H1 (cell line): ENCODE results near the gene RIMS3. TPM values are rescaled to one million over a fixed set of nuclear protein-coding genes. Genes with fewer than 3 reads are reported as not detected.

Source experiments
- CTCF ChIA-PET: fragments of 300-600 bp; sonication (Branson Sonifier 250); formaldehyde crosslinking; loops from one replicate; lab custom pipeline; 2021; ENCODE audit not compliant: partially characterized antibody; lab: Charles Lee
- POLR2A ChIA-PET: fragments of 300-600 bp; sonication (Branson Sonifier 250); formaldehyde crosslinking; loops from one replicate; lab custom pipeline; 2021; ENCODE audit warnings: inconsistent platforms; ENCODE audit not compliant: partially characterized antibody; lab: Charles Lee
- DNase-seq, 2 experiments: peaks; one replicate each; pipeline versions ENCODE4 v3.0.0 to v3.0.0-alpha.2; 2010 to 2022; ENCODE audit warnings: low spot score in 2 of 2, low read depth in 1 of 2, mixed read lengths in 1 of 2
- FAIRE-seq: peaks from 2 replicates; lab custom pipeline; 2011; peaks lifted over from hg19 to GRCh38; lab: Jason Lieb, UNC
- H2AFZ ChIP-seq: 2 replicates; pipeline ENCODE4 v1.8.1; 2012; ENCODE audit warnings: low read length, inconsistent platforms
- H2AK5ac ChIP-seq: 2 replicates; pipeline ENCODE4 v1.6.1; 2013; ENCODE audit warnings: low read depth, low read length
- H2BK120ac ChIP-seq: replicated peaks from 2 replicates; pipeline ENCODE3; 2013; ENCODE audit warnings: low read depth, low read length, inconsistent platforms
- H2BK12ac ChIP-seq: 2 replicates; pipeline ENCODE4 v1.6.1; 2013; ENCODE audit warnings: low read depth, low read length
- H2BK15ac ChIP-seq: 2 replicates; pipeline ENCODE4 v1.6.1; 2013; ENCODE audit warnings: low read length
- H2BK20ac ChIP-seq: 2 replicates; pipeline ENCODE4 v1.6.1; 2013; ENCODE audit warnings: low read length
- H2BK5ac ChIP-seq: 2 replicates; pipeline ENCODE4 v1.6.1; 2013; ENCODE audit warnings: low read depth, low read length
- H3K14ac ChIP-seq: 2 replicates; pipeline ENCODE4 v1.6.1; 2013; ENCODE audit warnings: inconsistent platforms; ENCODE audit not compliant: insufficient read length
- H3K18ac ChIP-seq: 2 replicates; pipeline ENCODE4 v1.6.1; 2013; ENCODE audit warnings: low read length; ENCODE audit errors: extremely low read depth
- H3K23ac ChIP-seq: 2 replicates; pipeline ENCODE4 v1.6.1; 2013; ENCODE audit warnings: inconsistent platforms; ENCODE audit not compliant: insufficient read length
- H3K23me2 ChIP-seq: 2 replicates; pipeline ENCODE4 v1.6.1; 2013; ENCODE audit warnings: low read depth, low read length
- H3K27ac ChIP-seq: 2 replicates; pipeline ENCODE4 v1.6.1; 2011; ENCODE audit warnings: low read depth, low read length, inconsistent platforms
- H3K27me3 ChIP-seq, 4 experiments: replicated peaks in 1 of 4; 1 replicate in 1 of 4; 2 replicates in 3 of 4; pipeline versions ENCODE4 v1.6.1 to v1.8.1; 2011 to 2013; ENCODE audit warnings: low read length in 3 of 4, mild to moderate bottlenecking in 3 of 4, inconsistent platforms in 2 of 4, mixed read lengths in 2 of 4, moderate library complexity in 1 of 4; ENCODE audit not compliant: control insufficient read depth in 3 of 4, insufficient read depth in 3 of 4; ENCODE audit errors: extremely low read depth in 1 of 4
- H3K36me3 ChIP-seq, 4 experiments: 2 replicates each; pipeline versions ENCODE4 v1.6.1 to v1.8.1; 2011 to 2013; ENCODE audit warnings: mild to moderate bottlenecking in 4 of 4, low read length in 3 of 4, moderate library complexity in 2 of 4, control low read depth in 1 of 4, inconsistent platforms in 1 of 4; ENCODE audit not compliant: insufficient read depth in 4 of 4, control insufficient read depth in 2 of 4
- H3K4ac ChIP-seq: replicated peaks from 2 replicates; pipeline ENCODE3; 2013; ENCODE audit warnings: low read length, low read depth, mixed read lengths, inconsistent platforms; ENCODE audit not compliant: insufficient read length
- H3K4me1 ChIP-seq, 4 experiments: replicated peaks in 1 of 4; 1 replicate in 1 of 4; 2 replicates in 3 of 4; pipeline versions ENCODE4 v1.6.1 to v1.8.1; 2011 to 2013; ENCODE audit warnings: low read length in 3 of 4, inconsistent platforms in 2 of 4, mixed read lengths in 1 of 4; ENCODE audit not compliant: insufficient read depth in 4 of 4, control insufficient read depth in 3 of 4
- H3K4me2 ChIP-seq, 2 experiments: 2 replicates each; pipeline versions ENCODE4 v1.6.1 to v1.8.1; 2011 to 2013; ENCODE audit warnings: low read depth in 2 of 2, low read length in 2 of 2, control low read depth in 1 of 2, inconsistent platforms in 1 of 2, mild to moderate bottlenecking in 1 of 2; ENCODE audit not compliant: insufficient read depth in 1 of 2
- H3K4me3 ChIP-seq, 4 experiments: fragments of 200-600, 300-600 bp in 1 of 4; sonication (generic), shearing (Covaris generic), sonication (Bioruptor Twin) in 1 of 4; 2 replicates each; pipeline versions ENCODE4 v1.5.1 to v1.8.1; 2011 to 2016; ENCODE audit warnings: low read length in 4 of 4, low read depth in 3 of 4, control low read depth in 2 of 4, inconsistent platforms in 2 of 4, mild to moderate bottlenecking in 2 of 4, mixed read lengths in 1 of 4, moderate library complexity in 1 of 4; ENCODE audit not compliant: insufficient read depth in 2 of 4; ENCODE audit errors: extremely low read depth in 1 of 4
- H3K56ac ChIP-seq: replicated peaks from 2 replicates; pipeline ENCODE3; 2013; ENCODE audit warnings: low read depth, mild to moderate bottlenecking, mixed read lengths, low read length, inconsistent platforms; ENCODE audit not compliant: insufficient read length
- H3K79me1 ChIP-seq: 2 replicates; pipeline ENCODE4 v1.6.1; 2013; ENCODE audit warnings: low read depth, low read length, control low read depth
- H3K79me2 ChIP-seq, 2 experiments: 2 replicates each; pipeline versions ENCODE4 v1.6.1 to v1.8.1; 2012 to 2013; ENCODE audit warnings: low read length in 2 of 2, mild to moderate bottlenecking in 2 of 2, inconsistent platforms in 1 of 2; ENCODE audit not compliant: insufficient read depth in 2 of 2, control insufficient read depth in 1 of 2
- H3K9ac ChIP-seq, 4 experiments: replicated peaks in 1 of 4; 1 replicate in 1 of 4; 2 replicates in 3 of 4; pipeline versions ENCODE4 v1.6.1 to v1.8.1; 2011 to 2013; ENCODE audit warnings: low read depth in 3 of 4, low read length in 3 of 4, control low read depth in 2 of 4, mild to moderate bottlenecking in 2 of 4, moderate library complexity in 2 of 4, inconsistent platforms in 1 of 4; ENCODE audit errors: extremely low read depth in 1 of 4
- H3K9me3 ChIP-seq, 2 experiments: 2 replicates each; pipeline versions ENCODE4 v1.6.1 to v1.8.1; 2012 to 2013; ENCODE audit warnings: mild to moderate bottlenecking in 2 of 2, moderate library complexity in 2 of 2, control low read depth in 1 of 2, inconsistent platforms in 1 of 2, low read depth in 1 of 2, low read length in 1 of 2, mixed read lengths in 1 of 2; ENCODE audit not compliant: insufficient read depth in 2 of 2
- H4K20me1 ChIP-seq, 2 experiments: replicated peaks in 1 of 2; 2 replicates each; pipeline versions ENCODE3 to v1.8.1; 2011 to 2013; ENCODE audit warnings: inconsistent platforms in 2 of 2, low read length in 2 of 2, mild to moderate bottlenecking in 1 of 2; ENCODE audit not compliant: insufficient read depth in 2 of 2, control insufficient read depth in 1 of 2
- H4K5ac ChIP-seq: 2 replicates; pipeline ENCODE4 v1.6.1; 2013; ENCODE audit warnings: low read length, low read depth, mixed read lengths, inconsistent platforms; ENCODE audit not compliant: insufficient read length
- H4K8ac ChIP-seq: 2 replicates; pipeline ENCODE4 v1.8.0; 2013; ENCODE audit warnings: mild to moderate bottlenecking, moderate library complexity, low read length, inconsistent platforms; ENCODE audit not compliant: insufficient read depth; ENCODE audit errors: extremely low read depth
- H4K91ac ChIP-seq: replicated peaks from 2 replicates; pipeline ENCODE3; 2013; ENCODE audit warnings: low read length, mixed read lengths, inconsistent platforms; ENCODE audit not compliant: insufficient read length
- ASH2L ChIP-seq: fragments of 200-600, 300-600 bp; sonication (generic); IDR thresholded peaks from one replicate; pipeline ENCODE4 v1.7.1; 2017; ENCODE audit warnings: low read length
- BRCA1 ChIP-seq: IDR thresholded peaks from 2 replicates; pipeline ENCODE4 v1.6.1; 2012; ENCODE audit warnings: low read depth, low read length, improper control_type of control experiment
- EP300 ChIP-seq, 2 experiments: IDR thresholded peaks; 1 replicate in 1 of 2; 2 replicates in 1 of 2; pipeline ENCODE4 v1.6.1; 2011 to 2012; ENCODE audit warnings: low read depth in 2 of 2, low read length in 2 of 2, mild to moderate bottlenecking in 2 of 2, borderline replicate concordance in 1 of 2, inconsistent platforms in 1 of 2, moderate library complexity in 1 of 2
- KDM1A ChIP-seq: fragments of 200-600, 300-600 bp; sonication (generic); IDR thresholded peaks from 2 replicates; pipeline ENCODE4 v1.7.1; 2016; ENCODE audit warnings: mild to moderate bottlenecking, low read length, borderline replicate concordance
- PHF8 ChIP-seq: fragments of 200-600 bp; sonication (generic); conservative IDR thresholded peaks from 2 replicates; pipeline ENCODE4 v1.7.1; 2012; ENCODE audit warnings: low read depth, mild to moderate bottlenecking, inconsistent platforms, low read length, moderate library complexity
- POLR2AphosphoS5 ChIP-seq: IDR thresholded peaks from 2 replicates; pipeline ENCODE4 v1.6.1; 2011; ENCODE audit warnings: low read depth, low read length
- RNF2 ChIP-seq: fragments of 200-900, 300-1000 bp; sonication (generic); IDR thresholded peaks from 2 replicates; pipeline ENCODE4 v1.7.1; 2016; ENCODE audit warnings: borderline replicate concordance, low read depth, mild to moderate bottlenecking, antibody characterized with exemption, low read length; ENCODE audit not compliant: poor library complexity, severe bottlenecking; ENCODE audit errors: missing control alignments
- RXRA ChIP-seq: IDR thresholded peaks from 2 replicates; pipeline ENCODE4 v1.6.1; 2011; ENCODE audit warnings: low read depth, mild to moderate bottlenecking, low read length, moderate library complexity; ENCODE audit not compliant: insufficient read depth
- SIX5 ChIP-seq: IDR thresholded peaks from 2 replicates; pipeline ENCODE4 v1.6.1; 2011; ENCODE audit warnings: mild to moderate bottlenecking, low read depth, low read length
- SP4 ChIP-seq: IDR thresholded peaks from 2 replicates; pipeline ENCODE4 v1.6.1; 2012; ENCODE audit warnings: low read length, inconsistent platforms
- TAF1 ChIP-seq: IDR thresholded peaks from 2 replicates; pipeline ENCODE4 v1.6.1; 2011; ENCODE audit warnings: mild to moderate bottlenecking, low read depth, low read length
- TAF7 ChIP-seq: optimal IDR thresholded peaks from 2 replicates; pipeline ENCODE3; 2011; ENCODE audit warnings: low read depth, mild to moderate bottlenecking, inconsistent platforms, low read length, moderate library complexity, borderline replicate concordance
- TCF12 ChIP-seq: IDR thresholded peaks from 2 replicates; pipeline ENCODE4 v1.6.1; 2011; ENCODE audit warnings: low read depth, mild to moderate bottlenecking, low read length
- YY1 ChIP-seq: IDR thresholded peaks from 2 replicates; pipeline ENCODE4 v1.6.1; 2011; ENCODE audit warnings: low read depth, mild to moderate bottlenecking, low read length
- WGBS, 2 experiments: shearing (Covaris generic) in 1 of 2; methylation state at CpG; one replicate each; pipeline versions ENCODE4 v1.1.6 to v1.1.7; 2013 to 2015; ENCODE audit warnings: low lambda C conversion rate in 2 of 2, mixed read lengths in 2 of 2, inconsistent platforms in 1 of 2, low coverage in 1 of 2, missing lambda C conversion rate in 1 of 2; ENCODE audit not compliant: insufficient replicate concordance in 2 of 2, insufficient coverage in 1 of 2, insufficient read length in 1 of 2; ENCODE audit errors: extremely low coverage in 1 of 2, missing lambda C conversion rate in 1 of 2; 5-methylcytosine and 5-hydroxymethylcytosine counted together
- polyA plus RNA-seq, 7 experiments: library from polyadenylated mRNA; depleted of rRNA in 3 of 7; stranded (reverse) in 5 of 7; unstranded in 2 of 7; fragments of >200 nt in 5 of 7; fragments of 200-250 nt in 2 of 7; gene quantifications; 1 replicate in 5 of 7; 2 replicates in 1 of 7; 4 replicates in 1 of 7; pipeline versions ENCODE4 v1.2.1 to v1.2.3, GENCODE V29; 2011 to 2013; ENCODE audit warnings: missing spikeins in 2 of 7, mixed read lengths in 2 of 7
- total RNA-seq: library from RNA; stranded (reverse); fragmentation: NEBNext Ultra II Directional; extraction: Animal tissue kit (Norgen Biotek cat#: 25700); gene quantifications from 2 replicates; pipeline ENCODE4 v1.2.1, GENCODE V29; 2021

RIMS3 gene
- total and polyA plus RNA-seq, 2 of the 8 experiments (the other 6 are each of a cell fraction or from before 2014, with no cell fraction given): 13.3 to 20.6 TPM

- H3K79me1 ChIP-seq: no peaks in the 10 kb centered on the region
- no peak overlapping the region for H4K91ac ChIP-seq
- H3K27me3 ChIP-seq: no peaks in the 10 kb centered on the region
- no peaks in the 10 kb centered on the region for H3K9me3 ChIP-seq
- no peak overlapping the region for H3K9ac ChIP-seq
- H3K14ac ChIP-seq: no peak overlapping the region
- no peaks in the 10 kb centered on the region for H3K79me2 ChIP-seq
- H3K36me3 ChIP-seq: no peaks in the 10 kb centered on the region
- no peak overlapping the region for H2BK120ac ChIP-seq
- no peak overlapping the region for H3K23ac ChIP-seq
- H3K56ac ChIP-seq: no peak overlapping the region
- H2AFZ ChIP-seq: no peak overlapping the region
- no peak overlapping the region for H2BK12ac ChIP-seq
- FAIRE-seq (no peak), DNase-seq (no peak)
- H3K4me3 ChIP-seq: no peak overlapping the region
- no peak overlapping the region for H2AK5ac ChIP-seq
- POLR2A ChIA-PET: interaction anchor here (0.6 to 2.9 kb wide), 3 partner anchors 10 to 502 kb away, joined by 3 to 9 read pairs (median 5); partner anchors contain the start of gene NFYC
- H2BK20ac ChIP-seq: no peak overlapping the region
- H4K5ac ChIP-seq: no peak overlapping the region
- H3K4me1 ChIP-seq: no peaks in the 10 kb centered on the region
- no peak overlapping the region for H3K27ac ChIP-seq
- CTCF ChIA-PET: interaction anchor here (1.7 to 24.9 kb wide), 2 partner anchors 10 to 36 kb away, joined by 5 to 684 read pairs; partner anchors contain the start of gene RIMS3
- no peaks in the 10 kb centered on the region for H3K23me2 ChIP-seq
- no peak overlapping the region for H3K18ac ChIP-seq
- no peak overlapping the region for H3K4ac ChIP-seq
- no peak overlapping the region for H2BK5ac ChIP-seq
- H4K20me1 ChIP-seq: no peaks in the 10 kb centered on the region
- no peak overlapping the region for H3K4me2 ChIP-seq
- 95% methylated on average over 3 of the region's 3 CpGs; no CpG with 5 or more reads in 1 of the 2 experiments for WGBS, 2 experiments
- H4K8ac ChIP-seq: no peak overlapping the region
- H2BK15ac ChIP-seq: no peak overlapping the region
- TF ChIP-seq TAF7 (no peak), BRCA1 (no peak), YY1 (no peak), TCF12 (no peak), EP300 (IDR thresholded peaks at IDR 0.05; ENCODE audit: borderline replicate concordance in 1 of 2, low read depth in 2 of 2, low read length in 2 of 2) (no peak), POLR2AphosphoS5 (no peak), SP4 (no peak), ASH2L (no peak), RXRA (no peak), SIX5 (no peak), TAF1 (no peak), PHF8 (no peak), KDM1A (no peak), RNF2 (no peak)
Observed at GRCh38 chr1:40620586-40621210, 44.8 kb downstream of the RIMS3 start.
